Endodermal cell (in vitro differentiated cells): ENCODE results near the gene TMTC2. TPM values are rescaled to one million over a fixed set of nuclear protein-coding genes. Genes with fewer than 3 reads are reported as not detected.

Experiments
- DNase-seq: peaks from one replicate; pipeline ENCODE4 v3.0.0-alpha.2; 2017
- H3K27ac ChIP-seq: 2 replicates; pipeline ENCODE4 v1.5.1; 2013; ENCODE audit warnings: mild to moderate bottlenecking, low read depth, low read length, moderate library complexity
- H3K27me3 ChIP-seq: 2 replicates; pipeline ENCODE4 v1.6.1; 2013; ENCODE audit warnings: mild to moderate bottlenecking, low read length, moderate library complexity; ENCODE audit not compliant: insufficient read depth, control insufficient read depth, poor library complexity, severe bottlenecking
- H3K36me3 ChIP-seq: 2 replicates; pipeline ENCODE4 v1.7.0; 2013; ENCODE audit warnings: mild to moderate bottlenecking, low read length, moderate library complexity; ENCODE audit not compliant: control insufficient read depth, insufficient read depth
- H3K4me1 ChIP-seq: one replicate; pipeline ENCODE4 v1.7.0; 2013; ENCODE audit warnings: low read length; ENCODE audit not compliant: control insufficient read depth, insufficient read depth
- H3K4me3 ChIP-seq: 2 replicates; pipeline ENCODE4 v1.5.1; 2013; ENCODE audit warnings: mild to moderate bottlenecking, low read length, moderate library complexity
- H3K9ac ChIP-seq: 2 replicates; pipeline ENCODE4 v1.6.1; 2013; ENCODE audit warnings: mild to moderate bottlenecking, low read length, moderate library complexity; ENCODE audit not compliant: poor library complexity, severe bottlenecking; ENCODE audit errors: extremely low read depth
- H3K9me3 ChIP-seq: 2 replicates; pipeline ENCODE4 v1.6.1; 2013; ENCODE audit warnings: mild to moderate bottlenecking, low read length, moderate library complexity; ENCODE audit not compliant: control insufficient read depth
- H3K27ac Mint-ChIP-seq: 2 replicates; pipeline ENCODE4 v1.8.0; 2020; ENCODE audit warnings: mixed read lengths
- H3K27me3 Mint-ChIP-seq: 2 replicates; pipeline ENCODE4 v1.8.0; 2021; ENCODE audit warnings: mild to moderate bottlenecking, mixed read lengths; ENCODE audit not compliant: insufficient read depth
- H3K36me3 Mint-ChIP-seq: 2 replicates; pipeline ENCODE4 v1.8.0; 2020; ENCODE audit warnings: low read depth, mixed read lengths
- H3K4me1 Mint-ChIP-seq: 2 replicates; pipeline ENCODE4 v1.8.0; 2020; ENCODE audit warnings: mixed read lengths
- H3K4me3 Mint-ChIP-seq: 2 replicates; pipeline ENCODE4 v1.8.0; 2020; ENCODE audit warnings: mild to moderate bottlenecking, moderate library complexity, mixed read lengths
- H3K9me3 Mint-ChIP-seq: 2 replicates; pipeline ENCODE4 v1.8.0; 2020; ENCODE audit warnings: mild to moderate bottlenecking, mixed read lengths
- WGBS, 2 experiments: methylation state at CpG; one replicate each; pipeline versions ENCODE4 v1.1.5 to v1.1.7; 2013; ENCODE audit warnings: missing lambda C conversion rate in 2 of 2, mixed read lengths in 1 of 2; ENCODE audit not compliant: insufficient coverage in 1 of 2, insufficient read length in 1 of 2; 5-methylcytosine and 5-hydroxymethylcytosine counted together
- total RNA-seq, 2 donors: library from RNA; stranded (reverse); fragmentation: NEBNext Ultra II Directional in 1 of 2; extraction: Animal tissue kit (Norgen Biotek cat#: 25700) in 1 of 2; gene quantifications; 2 replicates in 1 of 2; 3 replicates in 1 of 2; pipeline ENCODE4 v1.2.1, GENCODE V29; 2021
- TF ChIP-seq, protein P1 (sequence below): fragments of 200-600 bp; sonication (generic); conservative IDR thresholded peaks from 2 replicates; pipeline ENCODE4 v1.5.0; 2021; ENCODE audit warnings: antibody characterized with exemption, mild to moderate bottlenecking

Gene TMTC2
- total RNA-seq, 2 donors from 2014 or later, result 7.2 to 10.8 TPM

DNA sequence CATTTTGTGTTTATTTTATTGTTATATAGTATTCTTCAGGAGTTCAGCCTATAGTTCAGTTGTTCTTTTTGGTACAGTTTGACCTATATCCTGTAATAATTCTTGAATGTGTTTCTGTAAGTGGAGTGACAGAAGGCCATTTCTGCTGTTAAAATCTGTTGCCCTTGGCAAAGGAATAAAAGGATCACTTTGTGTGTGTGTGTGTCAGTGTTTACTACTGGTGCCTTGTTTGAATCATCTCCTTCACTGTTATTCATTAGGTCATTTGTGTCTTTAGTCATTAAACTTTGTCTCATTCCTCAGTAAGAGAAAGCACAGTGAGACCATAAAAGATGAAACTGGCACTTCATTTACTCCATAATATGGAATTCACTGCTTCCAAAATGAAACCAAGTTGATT is 130.7 kb downstream of the TMTC2 start:
- Histone ChIP-seq H3K27me3 (no peaks in the 10 kb centered on the region), H3K9me3 (no peaks in the 10 kb centered on the region), H3K4me3 (no peak overlapping the region), H3K9ac (no peak overlapping the region), H3K36me3 (no peaks in the 10 kb centered on the region), H3K4me1 (no peaks in the 10 kb centered on the region), H3K27ac (no peak overlapping the region)
- TF ChIP-seq, protein P1, sequence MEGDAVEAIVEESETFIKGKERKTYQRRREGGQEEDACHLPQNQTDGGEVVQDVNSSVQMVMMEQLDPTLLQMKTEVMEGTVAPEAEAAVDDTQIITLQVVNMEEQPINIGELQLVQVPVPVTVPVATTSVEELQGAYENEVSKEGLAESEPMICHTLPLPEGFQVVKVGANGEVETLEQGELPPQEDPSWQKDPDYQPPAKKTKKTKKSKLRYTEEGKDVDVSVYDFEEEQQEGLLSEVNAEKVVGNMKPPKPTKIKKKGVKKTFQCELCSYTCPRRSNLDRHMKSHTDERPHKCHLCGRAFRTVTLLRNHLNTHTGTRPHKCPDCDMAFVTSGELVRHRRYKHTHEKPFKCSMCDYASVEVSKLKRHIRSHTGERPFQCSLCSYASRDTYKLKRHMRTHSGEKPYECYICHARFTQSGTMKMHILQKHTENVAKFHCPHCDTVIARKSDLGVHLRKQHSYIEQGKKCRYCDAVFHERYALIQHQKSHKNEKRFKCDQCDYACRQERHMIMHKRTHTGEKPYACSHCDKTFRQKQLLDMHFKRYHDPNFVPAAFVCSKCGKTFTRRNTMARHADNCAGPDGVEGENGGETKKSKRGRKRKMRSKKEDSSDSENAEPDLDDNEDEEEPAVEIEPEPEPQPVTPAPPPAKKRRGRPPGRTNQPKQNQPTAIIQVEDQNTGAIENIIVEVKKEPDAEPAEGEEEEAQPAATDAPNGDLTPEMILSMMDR, result no peak
- Mint-ChIP-seq H3K4me3 (no peak overlapping the region), H3K27me3 (no peaks in the 10 kb centered on the region), H3K4me1 (peaks cover 8% of the 10 kb centered on the region), H3K9me3 (no peaks in the 10 kb centered on the region), H3K36me3 (peaks cover 11% of the 10 kb centered on the region), H3K27ac (no peak overlapping the region)
- DNase-seq, result no peak

DNA sequence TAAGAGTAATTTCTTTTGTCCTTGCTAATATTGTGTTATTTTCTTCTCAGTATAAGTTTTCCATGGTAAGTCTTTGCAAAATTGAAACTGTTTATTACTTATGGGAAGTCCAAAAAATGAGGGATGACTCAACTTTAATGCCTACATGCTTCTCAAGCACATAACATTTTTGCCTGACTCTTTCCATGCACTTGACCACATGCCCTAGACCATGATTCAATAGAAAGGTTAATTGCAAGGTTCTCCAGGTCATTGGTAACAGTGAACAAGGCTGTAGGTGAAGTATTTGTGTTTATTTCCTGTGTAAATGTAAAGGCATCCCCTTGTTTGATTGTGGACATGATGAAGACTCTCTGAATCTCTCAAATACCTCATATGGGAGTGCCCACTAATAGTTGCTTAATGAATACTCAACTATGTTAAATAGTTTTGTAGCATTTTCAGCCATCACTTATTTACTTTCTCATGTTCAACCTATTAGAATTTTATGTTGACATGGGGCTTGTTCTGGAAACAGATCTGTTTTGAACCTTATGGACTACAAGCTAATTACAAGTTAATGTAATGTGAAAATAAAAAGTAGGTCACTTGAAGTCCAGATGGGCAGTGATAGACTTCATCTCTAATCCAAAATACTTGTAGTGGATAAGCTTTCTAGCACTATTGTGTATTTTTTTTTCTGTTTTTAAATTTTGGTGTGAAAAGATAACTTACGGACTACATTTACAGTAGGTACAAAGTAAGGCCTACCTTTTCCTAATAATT is 131.7 kb downstream of the TMTC2 start:
- Mint-ChIP-seq H3K36me3 (peaks cover 11% of the 10 kb centered on the region), H3K27me3 (no peaks in the 10 kb centered on the region), H3K4me3 (no peak overlapping the region), H3K4me1 (peaks cover 8% of the 10 kb centered on the region), H3K9me3 (no peaks in the 10 kb centered on the region), H3K27ac (no peak overlapping the region)
- Histone ChIP-seq H3K27me3 (no peaks in the 10 kb centered on the region), H3K9ac (no peak overlapping the region), H3K36me3 (no peaks in the 10 kb centered on the region), H3K4me1 (no peaks in the 10 kb centered on the region), H3K27ac (no peak overlapping the region), H3K4me3 (no peak overlapping the region), H3K9me3 (no peaks in the 10 kb centered on the region)
- TF ChIP-seq, protein P1, result no peak
- no CpG with 5 or more reads among the region's 1 CpG for WGBS, 2 experiments
- DNase-seq, result no peak

DNA sequence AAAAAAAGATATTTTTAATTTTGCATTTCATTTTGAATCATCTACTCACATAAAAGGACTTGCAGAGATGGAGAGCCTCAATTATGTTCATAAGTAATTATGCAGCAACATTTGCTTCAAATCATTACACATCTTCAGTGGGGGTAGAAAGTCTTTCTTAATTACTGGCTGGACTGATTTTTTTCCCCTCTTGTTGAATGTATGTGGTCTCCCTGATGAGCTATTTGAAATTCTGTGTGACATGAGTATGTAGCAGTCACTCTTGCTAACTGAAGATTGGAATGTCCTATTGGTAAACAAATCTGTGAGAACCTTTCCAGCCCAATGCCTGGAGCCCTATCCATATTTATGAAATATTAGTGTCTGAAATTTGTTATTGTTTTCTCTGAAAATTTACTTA is 139.8 kb downstream of the TMTC2 start:
- Histone ChIP-seq H3K27me3 (no peaks in the 10 kb centered on the region), H3K9ac (no peak overlapping the region), H3K4me3 (no peak overlapping the region), H3K4me1 (no peaks in the 10 kb centered on the region), H3K9me3 (no peaks in the 10 kb centered on the region), H3K27ac (no peak overlapping the region), H3K36me3 (no peaks in the 10 kb centered on the region)
- peaks cover 5% of the 10 kb centered on the region for H3K4me1 Mint-ChIP-seq
- TF ChIP-seq, protein P1, result no peak
- H3K36me3 Mint-ChIP-seq, result no peaks in the 10 kb centered on the region
- no peak overlapping the region for H3K27ac Mint-ChIP-seq
- DNase-seq, result no peak
- no peak overlapping the region for H3K4me3 Mint-ChIP-seq
- H3K27me3 Mint-ChIP-seq, result no peaks in the 10 kb centered on the region
- no peaks in the 10 kb centered on the region for H3K9me3 Mint-ChIP-seq
